ENCODE measurements around the gene RAB10.

The RAB10 gene

GRCh38 chr2:26043862-26044696 lies 10.2 kb downstream of the RAB10 start:
- Histone ChIP-seq H3K4me3 (ENCODE audit: low read length) (no peak overlapping the region), H3K27ac (ENCODE audit: low read depth, low read length) (no peak overlapping the region)

GRCh38 chr2:26048791-26049190 lies 14.9 kb downstream of the RAB10 start:
- peaks cover 4% of the 10 kb centered on the region for H3K4me1 ChIP-seq (ENCODE audit: control insufficient read depth, insufficient read depth, low read length)
- H3K9ac ChIP-seq (ENCODE audit: low read length): no peak overlapping the region
- H3K36me3 ChIP-seq (ENCODE audit: control insufficient read depth, insufficient read depth, low read length): no peaks in the 10 kb centered on the region
- H3K27me3 ChIP-seq (ENCODE audit: control insufficient read depth, insufficient read depth, low read length): no peaks in the 10 kb centered on the region
- no peak overlapping the region for H3K27ac ChIP-seq (ENCODE audit: low read depth, low read length)
- H3K4me3 ChIP-seq (ENCODE audit: low read length): no peak overlapping the region

More at GRCh38 chr2:26043862-26044696, 10.2 kb downstream of the RAB10 start:
- H3K9ac ChIP-seq (ENCODE audit: low read length): no peak overlapping the region
- H3K36me3 ChIP-seq (ENCODE audit: control insufficient read depth, insufficient read depth, low read length): no peaks in the 10 kb centered on the region
- peaks cover 2% of the 10 kb centered on the region for H3K4me1 ChIP-seq (ENCODE audit: control insufficient read depth, insufficient read depth, low read length)
- H3K27me3 ChIP-seq (ENCODE audit: control insufficient read depth, insufficient read depth, low read length): no peaks in the 10 kb centered on the region

GRCh38 chr2:26049641-26050040 lies 15.8 kb downstream of the RAB10 start:
- no peak overlapping the region for H3K27ac ChIP-seq (ENCODE audit: low read depth, low read length)
- H3K9ac ChIP-seq (ENCODE audit: low read length): no peak overlapping the region
- H3K4me1 ChIP-seq (ENCODE audit: control insufficient read depth, insufficient read depth, low read length): peaks cover 3% of the 10 kb centered on the region

GRCh38 chr2:26052740-26053139 lies 18.9 kb downstream of the RAB10 start:
- no peak overlapping the region for H3K4me3 ChIP-seq (ENCODE audit: low read length)
- no peaks in the 10 kb centered on the region for H3K36me3 ChIP-seq (ENCODE audit: control insufficient read depth, insufficient read depth, low read length)
- H3K4me1 ChIP-seq (ENCODE audit: control insufficient read depth, insufficient read depth, low read length): peaks cover 3% of the 10 kb centered on the region
- H3K27me3 ChIP-seq (ENCODE audit: control insufficient read depth, insufficient read depth, low read length): no peaks in the 10 kb centered on the region
- H3K9ac ChIP-seq (ENCODE audit: low read length): no peak overlapping the region
- H3K27ac ChIP-seq (ENCODE audit: low read depth, low read length): no peak overlapping the region

More at GRCh38 chr2:26049641-26050040, 15.8 kb downstream of the RAB10 start:
- H3K36me3 ChIP-seq (ENCODE audit: control insufficient read depth, insufficient read depth, low read length): no peaks in the 10 kb centered on the region
- no peak overlapping the region for H3K4me3 ChIP-seq (ENCODE audit: low read length)
- H3K27me3 ChIP-seq (ENCODE audit: control insufficient read depth, insufficient read depth, low read length): no peaks in the 10 kb centered on the region

- no peaks in the 10 kb centered on the region for H3K27me3 ChIP-seq (ENCODE audit: control insufficient read depth, insufficient read depth, low read length)
- H3K36me3 ChIP-seq (ENCODE audit: control insufficient read depth, insufficient read depth, low read length): no peaks in the 10 kb centered on the region
- no peak overlapping the region for H3K9ac ChIP-seq (ENCODE audit: low read length)
- H3K27ac ChIP-seq (ENCODE audit: low read depth, low read length): no peak overlapping the region
- H3K4me1 ChIP-seq (ENCODE audit: control insufficient read depth, insufficient read depth, low read length): peaks cover 3% of the 10 kb centered on the region
- H3K4me3 ChIP-seq (ENCODE audit: low read length): no peak overlapping the region
Measured at GRCh38 chr2:26054598-26055348, 20.9 kb downstream of the RAB10 start.

- Histone ChIP-seq H3K27me3 (ENCODE audit: control insufficient read depth, insufficient read depth, low read length) (no peaks in the 10 kb centered on the region), H3K4me1 (ENCODE audit: control insufficient read depth, insufficient read depth, low read length) (no peaks in the 10 kb centered on the region), H3K27ac (ENCODE audit: low read depth, low read length) (no peak overlapping the region), H3K4me3 (ENCODE audit: low read length) (no peak overlapping the region), H3K9ac (ENCODE audit: low read length) (no peak overlapping the region), H3K36me3 (ENCODE audit: control insufficient read depth, insufficient read depth, low read length) (no peaks in the 10 kb centered on the region)
Measured at GRCh38 chr2:26058390-26058789, 24.5 kb downstream of the RAB10 start.

- no peaks in the 10 kb centered on the region for H3K4me1 ChIP-seq (ENCODE audit: control insufficient read depth, insufficient read depth, low read length)
- H3K36me3 ChIP-seq (ENCODE audit: control insufficient read depth, insufficient read depth, low read length): no peaks in the 10 kb centered on the region
- H3K4me3 ChIP-seq (ENCODE audit: low read length): no peak overlapping the region
- no peaks in the 10 kb centered on the region for H3K27me3 ChIP-seq (ENCODE audit: control insufficient read depth, insufficient read depth, low read length)
- H3K9ac ChIP-seq (ENCODE audit: low read length): no peak overlapping the region
- H3K27ac ChIP-seq (ENCODE audit: low read depth, low read length): no peak overlapping the region
Measured at GRCh38 chr2:26059542-26059941, 25.7 kb downstream of the RAB10 start.

GRCh38 chr2:26061539-26061938 lies 27.7 kb downstream of the RAB10 start:
- no peak overlapping the region for H3K27ac ChIP-seq (ENCODE audit: low read depth, low read length)
- no peaks in the 10 kb centered on the region for H3K36me3 ChIP-seq (ENCODE audit: control insufficient read depth, insufficient read depth, low read length)
- no peaks in the 10 kb centered on the region for H3K27me3 ChIP-seq (ENCODE audit: control insufficient read depth, insufficient read depth, low read length)
- no peak overlapping the region for H3K4me3 ChIP-seq (ENCODE audit: low read length)
- H3K4me1 ChIP-seq (ENCODE audit: control insufficient read depth, insufficient read depth, low read length): no peaks in the 10 kb centered on the region
- no peak overlapping the region for H3K9ac ChIP-seq (ENCODE audit: low read length)

- H3K4me3 ChIP-seq (ENCODE audit: low read length): no peak overlapping the region
- H3K9ac ChIP-seq (ENCODE audit: low read length): no peak overlapping the region
- no peak overlapping the region for H3K27ac ChIP-seq (ENCODE audit: low read depth, low read length)
- H3K36me3 ChIP-seq (ENCODE audit: control insufficient read depth, insufficient read depth, low read length): no peaks in the 10 kb centered on the region
- H3K4me1 ChIP-seq (ENCODE audit: control insufficient read depth, insufficient read depth, low read length): no peaks in the 10 kb centered on the region
- H3K27me3 ChIP-seq (ENCODE audit: control insufficient read depth, insufficient read depth, low read length): no peaks in the 10 kb centered on the region
Measured at GRCh38 chr2:26064846-26065245, 31.0 kb downstream of the RAB10 start.

GRCh38 chr2:26067186-26067974 lies 33.5 kb downstream of the RAB10 start:
- no peaks in the 10 kb centered on the region for H3K4me1 ChIP-seq (ENCODE audit: control insufficient read depth, insufficient read depth, low read length)
- no peak overlapping the region for H3K27ac ChIP-seq (ENCODE audit: low read depth, low read length)
- H3K4me3 ChIP-seq (ENCODE audit: low read length): no peak overlapping the region
- H3K27me3 ChIP-seq (ENCODE audit: control insufficient read depth, insufficient read depth, low read length): no peaks in the 10 kb centered on the region
- no peaks in the 10 kb centered on the region for H3K36me3 ChIP-seq (ENCODE audit: control insufficient read depth, insufficient read depth, low read length)
- no peak overlapping the region for H3K9ac ChIP-seq (ENCODE audit: low read length)

GRCh38 chr2:26067980-26068507 lies 34.2 kb downstream of the RAB10 start:
- Histone ChIP-seq H3K9ac (ENCODE audit: low read length) (no peak overlapping the region), H3K4me1 (ENCODE audit: control insufficient read depth, insufficient read depth, low read length) (no peaks in the 10 kb centered on the region), H3K36me3 (ENCODE audit: control insufficient read depth, insufficient read depth, low read length) (no peaks in the 10 kb centered on the region), H3K27ac (ENCODE audit: low read depth, low read length) (no peak overlapping the region), H3K4me3 (ENCODE audit: low read length) (no peak overlapping the region), H3K27me3 (ENCODE audit: control insufficient read depth, insufficient read depth, low read length) (no peaks in the 10 kb centered on the region)

Data from rectal smooth muscle tissue (tissue), 1 donor.